Measurements from ENCODE around the gene CHAF1B. TPM values are rescaled to one million over a fixed set of nuclear protein-coding genes. Genes with fewer than 3 reads are reported as not detected.

Gene CHAF1B
- total RNA-seq, 4 donors from 2014 or later: 0.37 to 2.0 (median 0.73) TPM

DNA sequence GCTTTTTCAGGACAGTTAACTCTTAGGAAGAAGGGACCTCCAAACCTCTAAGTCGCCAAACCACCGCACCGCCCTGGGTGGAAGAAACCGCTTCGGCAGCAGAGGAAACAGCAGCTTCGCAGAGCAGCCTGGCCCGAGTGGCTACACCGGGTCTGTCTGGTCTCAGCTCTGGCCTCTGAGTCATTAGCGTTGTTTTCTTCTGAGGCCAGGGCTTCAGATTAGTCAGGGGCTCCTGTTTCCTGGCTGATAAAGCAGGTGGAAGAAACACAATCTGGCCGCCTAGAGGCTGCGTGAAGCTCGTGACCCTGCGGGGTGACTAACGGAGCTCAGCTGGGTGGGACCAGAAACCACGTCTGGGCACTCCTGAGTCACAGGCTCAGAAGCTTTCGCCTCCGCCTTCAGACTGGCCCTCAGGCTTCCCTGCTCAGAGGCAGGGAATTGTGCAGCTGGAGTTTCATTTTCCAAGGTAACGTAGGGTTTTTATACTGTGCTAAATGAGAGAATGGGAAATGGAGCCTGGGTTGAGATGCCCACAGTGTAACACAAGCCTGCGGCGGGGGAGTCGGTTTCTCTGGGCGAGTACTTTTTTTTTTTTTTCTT lies 44.9 kb downstream of the CHAF1B start:
- peaks cover 0 to 4% (median 0%) of the 10 kb centered on the region in 4 donors for H3K4me1 ChIP-seq
- DNase-seq: peak; percentile 43
- TF ChIP-seq POLR2A (IDR thresholded peaks at IDR 0.05): peak; percentile 24
- TF ChIP-seq, protein P1, sequence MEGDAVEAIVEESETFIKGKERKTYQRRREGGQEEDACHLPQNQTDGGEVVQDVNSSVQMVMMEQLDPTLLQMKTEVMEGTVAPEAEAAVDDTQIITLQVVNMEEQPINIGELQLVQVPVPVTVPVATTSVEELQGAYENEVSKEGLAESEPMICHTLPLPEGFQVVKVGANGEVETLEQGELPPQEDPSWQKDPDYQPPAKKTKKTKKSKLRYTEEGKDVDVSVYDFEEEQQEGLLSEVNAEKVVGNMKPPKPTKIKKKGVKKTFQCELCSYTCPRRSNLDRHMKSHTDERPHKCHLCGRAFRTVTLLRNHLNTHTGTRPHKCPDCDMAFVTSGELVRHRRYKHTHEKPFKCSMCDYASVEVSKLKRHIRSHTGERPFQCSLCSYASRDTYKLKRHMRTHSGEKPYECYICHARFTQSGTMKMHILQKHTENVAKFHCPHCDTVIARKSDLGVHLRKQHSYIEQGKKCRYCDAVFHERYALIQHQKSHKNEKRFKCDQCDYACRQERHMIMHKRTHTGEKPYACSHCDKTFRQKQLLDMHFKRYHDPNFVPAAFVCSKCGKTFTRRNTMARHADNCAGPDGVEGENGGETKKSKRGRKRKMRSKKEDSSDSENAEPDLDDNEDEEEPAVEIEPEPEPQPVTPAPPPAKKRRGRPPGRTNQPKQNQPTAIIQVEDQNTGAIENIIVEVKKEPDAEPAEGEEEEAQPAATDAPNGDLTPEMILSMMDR (IDR thresholded peaks at IDR 0.05): no peak
- peak in 2 of 3 donors; percentile 16 to 37 for TF ChIP-seq POLR2AphosphoS5 (IDR thresholded peaks at IDR 0.05)
- WGBS, 2 donors (ENCODE audit: low coverage in 1 of 2): 31 to 69% methylated on average over 5 to 22 of the region's 22 CpGs
- no peaks in the 10 kb centered on the region for H3K36me3 ChIP-seq
- H3K9me3 ChIP-seq: no peaks in the 10 kb centered on the region
- H3K27me3 ChIP-seq: no peaks in the 10 kb centered on the region
- in situ Hi-C loops (cut with MboI; ENCODE audit: low pct_ligation_motif_present in 1 of 4, low pct_unique_long_range_greater_than_20kb in 1 of 4, low sequenced_read_pairs in 3 of 4): no loop called here
- H3K27ac ChIP-seq: peak overlapping the region in 3 of 4 donors; percentile 30 to 49 (median 36)
- H3K4me3 ChIP-seq: peak overlapping the region in 2 of 4 donors; percentile 4 to 12
- intact Hi-C loops (cut with DNase I; ENCODE audit: low total_unique reads): no loop called here

DNA sequence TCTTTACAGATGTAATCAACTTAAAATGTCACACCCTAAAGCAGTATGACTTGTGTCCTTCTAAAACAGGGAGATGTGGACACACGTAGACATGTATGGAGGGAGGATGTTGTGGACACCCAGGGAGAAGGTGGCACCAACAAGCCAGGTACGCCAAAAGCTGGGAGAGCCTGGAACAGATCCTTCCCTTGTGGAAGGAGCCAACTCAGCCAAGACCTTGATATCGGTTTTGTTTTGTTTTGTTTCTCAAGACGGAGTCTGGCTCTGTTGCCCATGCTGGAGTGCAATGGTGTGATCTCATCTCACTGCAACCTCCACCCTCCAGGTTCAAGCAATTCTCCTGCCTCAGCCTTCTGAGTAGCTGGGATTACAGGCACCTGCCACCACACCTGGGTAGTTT lies 45.6 kb downstream of the CHAF1B start:
- in situ Hi-C loops (cut with MboI; ENCODE audit: low pct_ligation_motif_present in 1 of 4, low pct_unique_long_range_greater_than_20kb in 1 of 4, low sequenced_read_pairs in 3 of 4) (no loop called here), intact Hi-C loops (cut with DNase I; ENCODE audit: low total_unique reads) (no loop called here)
- WGBS, 2 donors (ENCODE audit: low coverage in 1 of 2): 84 to 92% methylated on average over 2 to 4 of the region's 4 CpGs
- Histone ChIP-seq H3K4me3 (no peak overlapping the region), H3K27me3 (no peaks in the 10 kb centered on the region), H3K9me3 (no peaks in the 10 kb centered on the region), H3K36me3 (no peaks in the 10 kb centered on the region), H3K27ac (no peak overlapping the region), H3K4me1 (peaks cover 0 to 4% (median 0%) of the 10 kb centered on the region in 4 donors)
- DNase-seq: no peak
- TF ChIP-seq POLR2A (IDR thresholded peaks at IDR 0.05): no peak
- no peak for TF ChIP-seq POLR2AphosphoS5 (IDR thresholded peaks at IDR 0.05)
- TF ChIP-seq EP300 (IDR thresholded peaks at IDR 0.05; ENCODE audit: low read depth): no peak

DNA sequence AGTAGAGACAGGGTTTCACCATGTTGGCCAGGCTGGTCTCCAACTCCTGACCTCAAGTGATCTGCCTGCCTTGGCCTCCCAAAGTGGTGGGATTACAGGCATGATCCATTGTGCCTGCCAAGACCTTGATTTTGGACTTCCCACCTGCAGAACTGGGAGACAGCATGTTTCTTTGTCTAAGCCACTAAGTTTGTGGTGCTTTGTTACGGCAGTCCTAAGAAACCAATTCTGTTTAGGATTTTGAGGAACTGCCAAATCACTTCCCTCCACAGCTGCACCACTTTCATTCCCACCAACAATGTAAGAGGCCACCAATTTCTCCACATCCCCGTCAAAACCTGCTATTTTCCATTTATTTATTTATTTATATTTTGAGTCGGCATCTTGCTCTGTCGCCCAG lies 46.1 kb downstream of the CHAF1B start:
- Histone ChIP-seq H3K9me3 (no peaks in the 10 kb centered on the region), H3K27me3 (no peaks in the 10 kb centered on the region), H3K4me3 (no peak overlapping the region), H3K27ac (no peak overlapping the region), H3K4me1 (peaks cover 0 to 4% (median 0%) of the 10 kb centered on the region in 4 donors), H3K36me3 (no peaks in the 10 kb centered on the region)
- intact Hi-C loops (cut with DNase I; ENCODE audit: low total_unique reads) (no loop called here), in situ Hi-C loops (cut with MboI; ENCODE audit: low pct_ligation_motif_present in 1 of 4, low pct_unique_long_range_greater_than_20kb in 1 of 4, low sequenced_read_pairs in 3 of 4) (no loop called here)
- TF ChIP-seq POLR2A (IDR thresholded peaks at IDR 0.05) (no peak), POLR2AphosphoS5 (IDR thresholded peaks at IDR 0.05) (no peak), EP300 (IDR thresholded peaks at IDR 0.05; ENCODE audit: low read depth) (no peak)
- TF ChIP-seq, protein P1 (IDR thresholded peaks at IDR 0.05): no peak
- WGBS, 2 donors (ENCODE audit: low coverage in 1 of 2): 52 to 67% methylated on average over 2 to 4 of the region's 4 CpGs
- DNase-seq: no peak

DNA sequence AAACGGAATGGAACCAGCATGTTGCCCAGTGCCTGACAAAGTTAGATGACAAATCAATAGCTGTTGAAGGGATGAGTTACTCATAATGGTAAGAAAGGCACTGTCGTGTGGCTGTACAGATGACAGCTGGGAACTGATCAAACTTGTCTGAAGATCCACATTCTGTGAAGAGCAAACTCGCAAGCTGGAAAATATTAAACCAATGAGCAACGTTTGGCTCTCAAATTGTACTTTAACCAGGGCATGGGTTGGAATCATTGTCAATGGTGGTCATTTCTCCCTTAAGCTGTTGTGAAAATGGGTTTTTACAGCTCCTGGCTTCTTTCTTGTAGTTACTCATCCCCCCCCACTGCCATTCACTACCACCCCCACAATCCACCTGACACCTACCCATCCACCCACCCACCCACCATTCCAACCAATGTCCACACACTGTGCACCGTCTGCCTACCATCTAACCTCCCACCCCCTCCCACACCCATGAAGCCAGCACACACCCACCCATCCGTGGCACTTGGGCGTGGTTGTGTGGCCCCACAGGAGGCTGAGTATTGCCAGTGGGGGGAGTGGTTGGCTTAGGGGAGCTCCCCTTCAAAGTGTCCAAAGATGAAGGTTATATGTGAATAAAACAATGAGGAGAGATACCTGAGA lies 48.0 kb downstream of the CHAF1B start:
- intact Hi-C loops (cut with DNase I; ENCODE audit: low total_unique reads): no loop called here
- no peak overlapping the region for H3K27ac ChIP-seq
- no peaks in the 10 kb centered on the region for H3K27me3 ChIP-seq
- WGBS, 2 donors (ENCODE audit: low coverage in 1 of 2): 73% methylated on average over 7 of the region's 7 CpGs; no CpG with 5 or more reads in 1 of the 2 donors
- no peak for DNase-seq
- peaks cover 0 to 4% (median 0%) of the 10 kb centered on the region in 4 donors for H3K4me1 ChIP-seq
- no peaks in the 10 kb centered on the region for H3K36me3 ChIP-seq
- H3K4me3 ChIP-seq: no peak overlapping the region
- no peaks in the 10 kb centered on the region for H3K9me3 ChIP-seq
- in situ Hi-C loops (cut with MboI; ENCODE audit: low pct_ligation_motif_present in 1 of 4, low pct_unique_long_range_greater_than_20kb in 1 of 4, low sequenced_read_pairs in 3 of 4): no loop called here
- TF ChIP-seq EP300 (IDR thresholded peaks at IDR 0.05; ENCODE audit: low read depth) (no peak), POLR2A (IDR thresholded peaks at IDR 0.05) (no peak), POLR2AphosphoS5 (IDR thresholded peaks at IDR 0.05) (no peak)
- TF ChIP-seq, protein P1 (IDR thresholded peaks at IDR 0.05): no peak

Data from transverse colon (tissue), 4 donors.